ENCODE measurements around the gene ATP2C2. TPM values are rescaled to one million over a fixed set of nuclear protein-coding genes. Genes with fewer than 3 reads are reported as not detected.

ATP2C2 gene
- total and polyA plus RNA-seq, 8 donors, result 1.1 to 141 (median 4.2) TPM; not detected in 2

DNA sequence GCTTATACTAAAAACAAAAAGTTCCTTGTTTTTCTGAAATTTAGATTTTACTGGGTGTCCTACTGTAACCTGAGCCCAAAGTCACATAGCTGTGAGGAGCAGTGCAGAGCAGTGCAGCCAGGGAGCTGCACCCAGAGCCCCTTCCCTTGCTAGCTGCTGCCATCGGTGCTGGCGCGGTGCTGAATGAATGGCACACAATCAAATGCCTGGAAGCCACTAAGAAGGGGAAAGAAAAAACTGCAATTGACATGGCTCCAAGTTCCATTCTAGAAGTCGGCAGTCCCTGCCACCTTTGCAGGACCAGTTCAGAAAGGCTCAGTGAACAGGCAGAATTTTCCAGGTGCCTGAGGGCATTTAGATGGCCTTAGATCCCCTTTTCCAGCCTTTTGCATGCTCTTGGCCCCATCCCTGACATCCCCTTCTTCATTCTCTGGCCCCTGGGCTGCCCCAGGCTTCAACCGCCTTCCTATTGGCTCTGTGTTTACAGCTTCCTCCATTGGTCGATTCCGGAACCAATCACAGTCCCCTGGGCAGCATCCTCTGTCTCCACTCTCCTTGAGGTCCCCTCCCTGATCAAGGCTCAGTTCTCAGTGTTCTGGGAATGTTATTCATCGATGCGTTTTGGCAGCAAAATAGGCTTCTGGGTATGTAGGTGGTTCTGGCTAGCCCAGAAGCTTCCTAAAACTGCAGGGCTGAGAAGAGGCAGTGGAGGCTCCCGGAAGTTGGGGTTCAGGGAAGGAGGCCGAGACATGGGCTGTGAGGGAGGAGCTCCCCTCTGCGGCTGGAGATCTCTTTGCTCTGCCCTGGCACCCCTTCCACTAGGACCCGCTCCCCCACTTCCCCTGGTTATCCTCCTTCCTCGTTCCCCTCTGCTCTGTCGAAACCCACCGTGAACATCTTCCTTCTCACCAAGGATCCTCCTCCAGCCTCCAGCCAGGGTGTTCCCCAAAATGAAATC is 37.9 kb downstream of the ATP2C2 start:
- no peaks in the 10 kb centered on the region for H3K9me3 ChIP-seq
- DNase-seq, result no peak
- no peaks in the 10 kb centered on the region for H3K36me3 ChIP-seq
- no peaks in the 10 kb centered on the region for H3K4me1 ChIP-seq
- 76 to 89% (median 83%) methylated on average over 16 of the region's 16 CpGs for WGBS, 5 donors
- peaks cover 0 to 35% (median 0%) of the 10 kb centered on the region in 3 donors for H3K27me3 ChIP-seq
- no peak overlapping the region for H3K27ac ChIP-seq
- intact Hi-C loops (cut with DNase I; ENCODE audit: low total_unique reads), result no loop called here
- no peak overlapping the region for H3K4me3 ChIP-seq
- no peak for TF ChIP-seq POLR2A (IDR thresholded peaks at IDR 0.05)
- TF ChIP-seq, protein P1, sequence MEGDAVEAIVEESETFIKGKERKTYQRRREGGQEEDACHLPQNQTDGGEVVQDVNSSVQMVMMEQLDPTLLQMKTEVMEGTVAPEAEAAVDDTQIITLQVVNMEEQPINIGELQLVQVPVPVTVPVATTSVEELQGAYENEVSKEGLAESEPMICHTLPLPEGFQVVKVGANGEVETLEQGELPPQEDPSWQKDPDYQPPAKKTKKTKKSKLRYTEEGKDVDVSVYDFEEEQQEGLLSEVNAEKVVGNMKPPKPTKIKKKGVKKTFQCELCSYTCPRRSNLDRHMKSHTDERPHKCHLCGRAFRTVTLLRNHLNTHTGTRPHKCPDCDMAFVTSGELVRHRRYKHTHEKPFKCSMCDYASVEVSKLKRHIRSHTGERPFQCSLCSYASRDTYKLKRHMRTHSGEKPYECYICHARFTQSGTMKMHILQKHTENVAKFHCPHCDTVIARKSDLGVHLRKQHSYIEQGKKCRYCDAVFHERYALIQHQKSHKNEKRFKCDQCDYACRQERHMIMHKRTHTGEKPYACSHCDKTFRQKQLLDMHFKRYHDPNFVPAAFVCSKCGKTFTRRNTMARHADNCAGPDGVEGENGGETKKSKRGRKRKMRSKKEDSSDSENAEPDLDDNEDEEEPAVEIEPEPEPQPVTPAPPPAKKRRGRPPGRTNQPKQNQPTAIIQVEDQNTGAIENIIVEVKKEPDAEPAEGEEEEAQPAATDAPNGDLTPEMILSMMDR (IDR thresholded peaks at IDR 0.05), result no peak
- no peak for TF ChIP-seq POLR2AphosphoS5 (IDR thresholded peaks at IDR 0.05)
- no peak for TF ChIP-seq EP300 (IDR thresholded peaks at IDR 0.05)

DNA sequence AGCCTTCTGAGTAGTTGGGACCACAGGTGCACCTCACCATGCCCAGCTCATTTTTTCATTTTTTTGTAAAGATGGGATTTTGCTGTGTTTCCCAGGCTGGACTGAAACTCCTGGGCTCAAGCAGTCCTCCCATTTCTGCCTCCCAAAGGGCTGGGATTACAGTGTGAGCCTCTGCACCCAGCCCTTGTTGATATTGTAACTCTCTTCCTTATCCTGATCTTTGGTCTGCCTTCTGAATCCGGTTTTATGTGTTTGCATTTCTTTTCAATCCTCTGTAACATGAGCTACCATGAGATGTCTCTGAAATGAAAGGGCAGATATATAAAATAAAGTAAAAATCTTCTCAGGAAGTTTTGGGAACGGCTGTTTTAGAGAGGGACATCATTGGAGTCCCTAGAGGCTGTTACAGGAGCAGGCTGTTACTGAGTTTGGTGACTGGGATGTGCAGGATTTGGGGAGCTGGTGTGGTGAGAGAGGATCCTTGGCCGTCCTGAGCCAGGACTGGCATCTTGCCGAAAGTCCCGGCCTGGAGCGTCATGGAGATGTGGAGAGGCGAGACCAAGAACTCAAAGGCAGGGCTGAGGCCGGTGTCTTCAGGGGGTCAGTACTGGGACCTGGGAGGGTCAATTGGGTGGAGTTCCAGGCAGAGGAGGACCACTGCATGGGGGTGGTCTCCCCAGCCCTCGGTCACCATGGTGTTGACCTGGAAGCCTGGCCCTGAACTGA is 39.4 kb downstream of the ATP2C2 start:
- H3K9me3 ChIP-seq, result no peaks in the 10 kb centered on the region
- no peak for TF ChIP-seq POLR2AphosphoS5 (IDR thresholded peaks at IDR 0.05)
- no peak for TF ChIP-seq POLR2A (IDR thresholded peaks at IDR 0.05)
- TF ChIP-seq, protein P1 (IDR thresholded peaks at IDR 0.05), result no peak
- no peak for TF ChIP-seq EP300 (IDR thresholded peaks at IDR 0.05)
- DNase-seq, result peak in 1 of 2 donors; percentile 67
- no peaks in the 10 kb centered on the region for H3K4me1 ChIP-seq
- H3K4me3 ChIP-seq, result no peak overlapping the region
- 36 to 68% (median 46%) methylated on average over 9 of the region's 9 CpGs for WGBS, 5 donors
- H3K36me3 ChIP-seq, result no peaks in the 10 kb centered on the region
- H3K27me3 ChIP-seq, result peaks cover 0 to 35% (median 0%) of the 10 kb centered on the region in 3 donors
- intact Hi-C loops (cut with DNase I; ENCODE audit: low total_unique reads), result no loop called here
- no peak overlapping the region for H3K27ac ChIP-seq

DNA sequence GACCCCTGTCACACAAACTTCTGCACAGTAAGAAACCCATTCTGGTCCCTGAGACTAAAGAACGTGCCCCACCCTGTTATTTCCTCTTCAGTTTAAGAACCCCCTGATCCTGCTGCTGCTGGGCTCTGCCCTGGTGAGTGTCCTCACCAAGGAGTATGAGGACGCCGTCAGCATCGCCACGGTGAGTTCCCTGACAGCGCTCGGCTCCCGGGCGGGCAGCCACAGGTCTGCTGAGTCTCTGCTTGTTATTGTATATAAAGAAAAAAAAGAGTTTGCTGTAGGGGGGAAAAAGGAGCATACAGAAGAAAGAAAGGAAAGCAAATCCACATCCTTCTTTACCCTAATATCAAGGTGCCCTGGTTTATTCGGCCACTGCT is 40.0 kb downstream of the ATP2C2 start:
- no peak for DNase-seq
- Histone ChIP-seq H3K9me3 (no peaks in the 10 kb centered on the region), H3K36me3 (no peaks in the 10 kb centered on the region), H3K27me3 (peaks cover 0 to 35% (median 0%) of the 10 kb centered on the region in 3 donors), H3K4me1 (no peaks in the 10 kb centered on the region), H3K4me3 (no peak overlapping the region), H3K27ac (no peak overlapping the region)
- no peak for TF ChIP-seq EP300 (IDR thresholded peaks at IDR 0.05)
- TF ChIP-seq, protein P1 (IDR thresholded peaks at IDR 0.05), result no peak
- no peak for TF ChIP-seq POLR2AphosphoS5 (IDR thresholded peaks at IDR 0.05)
- no peak for TF ChIP-seq POLR2A (IDR thresholded peaks at IDR 0.05)
- intact Hi-C loops (cut with DNase I; ENCODE audit: low total_unique reads), result no loop called here
- WGBS, 5 donors, result 74 to 86% (median 77%) methylated on average over 10 of the region's 10 CpGs

DNA sequence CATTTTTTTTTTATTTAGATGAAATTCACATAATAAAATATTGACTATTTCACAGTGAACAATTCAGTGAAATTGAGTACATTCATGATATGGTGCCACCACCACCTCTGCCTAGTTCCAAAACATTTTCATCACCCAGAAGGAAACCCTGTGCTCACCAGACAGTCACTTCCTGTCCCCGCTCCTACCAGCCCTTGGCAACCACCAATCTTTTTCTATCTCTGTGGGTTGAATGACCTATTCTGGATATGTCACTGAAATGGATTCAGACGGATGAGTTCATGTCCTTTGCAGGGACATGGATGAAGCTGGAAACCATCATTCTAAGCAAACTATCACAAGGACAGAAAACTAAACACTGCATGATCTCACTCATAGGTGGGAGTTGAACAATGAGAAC is 40.5 kb downstream of the ATP2C2 start:
- intact Hi-C loops (cut with DNase I; ENCODE audit: low total_unique reads), result no loop called here
- WGBS, 5 donors, result 69 to 79% (median 72%) methylated on average over 2 of the region's 2 CpGs
- no peak for DNase-seq
- Histone ChIP-seq H3K4me1 (no peaks in the 10 kb centered on the region), H3K4me3 (no peak overlapping the region), H3K27ac (no peak overlapping the region), H3K27me3 (peaks cover 0 to 35% (median 0%) of the 10 kb centered on the region in 3 donors), H3K36me3 (no peaks in the 10 kb centered on the region), H3K9me3 (no peaks in the 10 kb centered on the region)
- TF ChIP-seq, protein P1 (IDR thresholded peaks at IDR 0.05), result no peak
- no peak for TF ChIP-seq POLR2A (IDR thresholded peaks at IDR 0.05)
- no peak for TF ChIP-seq POLR2AphosphoS5 (IDR thresholded peaks at IDR 0.05)
